PC-9 (cell line): ENCODE results near the gene DYNLRB1. TPM values are rescaled to one million over a fixed set of nuclear protein-coding genes. Genes with fewer than 3 reads are reported as not detected.

Source experiments
- BruUV-seq: library from RNA; stranded (reverse); fragments of 400-500 nt; replicated peaks from 2 replicates; lab custom pipeline; 2021; lab: Mats Ljungman, UMichigan
- CTCF ChIA-PET: fragments of 300-600 bp; sonication (Branson Sonifier 250); formaldehyde crosslinking; loops from one replicate; lab custom pipeline; 2022; ENCODE audit warnings: antibody characterized with exemption; lab: Charles Lee
- POLR2A ChIA-PET: fragments of 300-600 bp; sonication (Branson Sonifier 250); formaldehyde crosslinking; loops from one replicate; lab custom pipeline; 2022; ENCODE audit warnings: antibody characterized with exemption; ENCODE audit not compliant: unreplicated experiment; lab: Charles Lee
- DNase-seq, 2 experiments: peaks; one replicate each; pipeline versions ENCODE4 v3.0.0 to v3.0.0-alpha.2; 2015 to 2022; ENCODE audit warnings: mixed read lengths in 1 of 2
- H2AFZ ChIP-seq: fragments of 200-600 bp; sonication (generic); 2 replicates; pipeline ENCODE4 v1.8.1; 2017; ENCODE audit warnings: antibody characterized with exemption
- H3F3A ChIP-seq: fragments of 200-600 bp; sonication (generic); 2 replicates; pipeline ENCODE4 v1.8.1; 2017; ENCODE audit warnings: antibody characterized with exemption, mild to moderate bottlenecking, low read depth; ENCODE audit not compliant: insufficient read depth
- H3K27ac ChIP-seq: fragments of 200-600 bp; sonication (generic); 2 replicates; pipeline ENCODE4 v1.6.1; 2016; ENCODE audit warnings: mixed run types
- H3K27me3 ChIP-seq: fragments of 200-600 bp; sonication (generic); 2 replicates; pipeline ENCODE4 v1.6.1; 2016; ENCODE audit warnings: low read depth, mixed run types; ENCODE audit not compliant: insufficient read depth
- H3K36me3 ChIP-seq: fragments of 200-600 bp; sonication (generic); 2 replicates; pipeline ENCODE4 v1.6.1; 2016; ENCODE audit warnings: low read depth, mixed run types
- H3K4me1 ChIP-seq: fragments of 200-600 bp; sonication (generic); replicated peaks from 2 replicates; pipeline ENCODE4 v1.6.1; 2016; ENCODE audit warnings: mixed run types; ENCODE audit not compliant: insufficient read depth
- H3K4me2 ChIP-seq: fragments of 200-600 bp; sonication (generic); 2 replicates; pipeline ENCODE4 v1.6.1; 2017; ENCODE audit warnings: mixed run types
- H3K4me3 ChIP-seq: fragments of 200-600 bp; sonication (generic); 2 replicates; pipeline ENCODE4 v1.6.1; 2016; ENCODE audit warnings: mixed run types
- H3K79me2 ChIP-seq: fragments of 200-600 bp; sonication (generic); 2 replicates; pipeline ENCODE4 v1.6.1; 2017; ENCODE audit warnings: low read depth, mixed run types
- H3K9me2 ChIP-seq: fragments of 200-600 bp; sonication (generic); 2 replicates; pipeline ENCODE4 v1.8.1; 2017; ENCODE audit warnings: mild to moderate bottlenecking; ENCODE audit not compliant: insufficient read depth
- H3K9me3 ChIP-seq: fragments of 200-600 bp; sonication (generic); 2 replicates; pipeline ENCODE4 v1.8.1; 2016; ENCODE audit warnings: low read depth; ENCODE audit not compliant: insufficient read depth
- H4K20me1 ChIP-seq: fragments of 200-600 bp; sonication (generic); 2 replicates; pipeline ENCODE4 v1.8.1; 2017; ENCODE audit not compliant: insufficient read depth
- EZH2 ChIP-seq: fragments of 200-600 bp; sonication (generic); IDR thresholded peaks from 2 replicates; pipeline ENCODE4 v1.8.0; 2017; ENCODE audit warnings: antibody characterized with exemption, low read depth
- intact Hi-C: fragments of 100-400 bp; cut with micrococcal nuclease; formaldehyde crosslinking; loops from one replicate; pipeline ENCODE4 v1.10.0; 2022; ENCODE audit not compliant: unreplicated experiment
- total RNA-seq: library from RNA; stranded (reverse); gene quantifications from 2 replicates; pipeline ENCODE4 v1.2.3, GENCODE V29; 2021
- TF ChIP-seq, protein P1 (sequence below): fragments of 200-600 bp; sonication (generic); conservative IDR thresholded peaks from 2 replicates; pipeline ENCODE4 v1.6.1; 2017; ENCODE audit warnings: mixed run types, antibody characterized with exemption, mild to moderate bottlenecking, moderate library complexity

The DYNLRB1 gene
- total RNA-seq, 1 experiment from 2014 or later, result 179 TPM

DNA sequence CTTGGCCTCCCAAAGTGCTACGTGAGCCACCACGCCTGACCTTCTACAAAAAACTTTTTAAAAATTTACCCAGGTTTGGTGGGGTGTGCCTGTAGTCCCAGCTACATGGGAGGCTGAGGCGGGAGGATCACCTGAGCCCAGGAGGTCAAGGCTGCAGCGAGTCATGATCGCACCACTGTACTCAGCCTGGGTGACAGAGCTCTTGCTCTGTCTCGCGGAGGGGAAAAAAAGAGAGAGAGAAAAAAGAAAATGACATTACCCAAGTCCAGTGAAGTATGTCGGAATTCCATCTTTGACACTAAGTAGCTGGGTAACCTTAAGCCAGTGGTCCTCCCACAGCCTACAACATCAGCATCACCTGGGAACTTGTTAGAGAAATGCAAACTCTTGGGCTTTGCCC is 23.5 kb downstream of the DYNLRB1 start:
- TF ChIP-seq, protein P1, sequence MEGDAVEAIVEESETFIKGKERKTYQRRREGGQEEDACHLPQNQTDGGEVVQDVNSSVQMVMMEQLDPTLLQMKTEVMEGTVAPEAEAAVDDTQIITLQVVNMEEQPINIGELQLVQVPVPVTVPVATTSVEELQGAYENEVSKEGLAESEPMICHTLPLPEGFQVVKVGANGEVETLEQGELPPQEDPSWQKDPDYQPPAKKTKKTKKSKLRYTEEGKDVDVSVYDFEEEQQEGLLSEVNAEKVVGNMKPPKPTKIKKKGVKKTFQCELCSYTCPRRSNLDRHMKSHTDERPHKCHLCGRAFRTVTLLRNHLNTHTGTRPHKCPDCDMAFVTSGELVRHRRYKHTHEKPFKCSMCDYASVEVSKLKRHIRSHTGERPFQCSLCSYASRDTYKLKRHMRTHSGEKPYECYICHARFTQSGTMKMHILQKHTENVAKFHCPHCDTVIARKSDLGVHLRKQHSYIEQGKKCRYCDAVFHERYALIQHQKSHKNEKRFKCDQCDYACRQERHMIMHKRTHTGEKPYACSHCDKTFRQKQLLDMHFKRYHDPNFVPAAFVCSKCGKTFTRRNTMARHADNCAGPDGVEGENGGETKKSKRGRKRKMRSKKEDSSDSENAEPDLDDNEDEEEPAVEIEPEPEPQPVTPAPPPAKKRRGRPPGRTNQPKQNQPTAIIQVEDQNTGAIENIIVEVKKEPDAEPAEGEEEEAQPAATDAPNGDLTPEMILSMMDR, result no peak
- no peak for TF ChIP-seq EZH2
- intact Hi-C loops, result no loop called here
- Histone ChIP-seq H3K27me3 (no peaks in the 10 kb centered on the region), H3K9me2 (no peaks in the 10 kb centered on the region), H3K4me1 (no peaks in the 10 kb centered on the region), H3K4me2 (no peak overlapping the region), H3K36me3 (peaks cover 14% of the 10 kb centered on the region; the same call in 1 of the 2 replicates), H3K9me3 (no peaks in the 10 kb centered on the region), H2AFZ (no peak overlapping the region), H3F3A (peaks cover 4% of the 10 kb centered on the region; the same call in 1 of the 2 replicates), H3K27ac (no peak overlapping the region), H4K20me1 (no peaks in the 10 kb centered on the region), H3K79me2 (no peaks in the 10 kb centered on the region), H3K4me3 (no peak overlapping the region)
- no TSS peak for BruUV-seq
- ChIA-PET POLR2A (interaction anchor here (0.6 kb wide), 1 partner anchor 933 kb away, joined by 4 read pairs; no protein-coding TSS in a partner anchor), CTCF (no interaction called here)
- no peak for DNase-seq

DNA sequence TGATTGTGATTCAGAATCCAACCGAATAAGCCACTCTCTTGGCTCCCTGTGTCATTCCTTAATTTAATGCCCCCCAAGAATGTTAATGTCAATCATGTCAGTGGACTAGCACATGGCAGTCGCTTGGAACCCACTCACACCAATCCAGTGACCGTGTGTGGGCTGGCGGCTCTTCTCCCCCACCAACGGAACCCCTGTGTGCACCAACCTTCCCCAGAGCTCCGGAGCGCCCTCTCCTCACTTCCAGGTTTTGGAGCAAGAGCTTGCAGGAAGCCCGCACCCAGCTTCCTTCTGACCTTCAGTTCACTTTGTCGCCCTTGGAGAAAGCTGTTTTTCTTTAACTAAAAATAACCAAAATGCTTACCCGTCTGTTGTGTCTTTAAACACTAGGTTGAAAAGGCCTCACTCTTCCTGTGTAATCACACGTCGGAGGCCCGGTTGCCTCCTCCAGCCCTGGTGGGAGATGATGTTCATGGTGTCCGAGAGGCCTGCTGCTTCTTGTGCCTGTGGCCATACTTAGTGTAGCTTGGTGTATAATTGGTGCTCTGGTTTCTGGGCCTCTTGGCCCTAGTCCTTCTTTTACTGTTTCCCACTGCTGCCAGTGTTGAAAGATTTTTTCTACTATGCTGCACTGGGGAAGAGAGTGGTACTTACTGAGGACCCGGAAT is 24.5 kb downstream of the DYNLRB1 start:
- no peak overlapping the region for H3K4me3 ChIP-seq
- intact Hi-C loops, result no loop called here
- CTCF ChIA-PET, result no interaction called here
- no TSS peak for BruUV-seq
- H3K4me2 ChIP-seq, result no peak overlapping the region
- peaks cover 4% of the 10 kb centered on the region; the same call in 1 of the 2 replicates for H3F3A ChIP-seq
- no peaks in the 10 kb centered on the region for H3K4me1 ChIP-seq
- no peaks in the 10 kb centered on the region for H3K9me3 ChIP-seq
- POLR2A ChIA-PET, result no interaction called here
- DNase-seq, result no peak
- H4K20me1 ChIP-seq, result no peaks in the 10 kb centered on the region
- H3K36me3 ChIP-seq, result peaks cover 9% of the 10 kb centered on the region; the same call in 1 of the 2 replicates
- no peak overlapping the region for H3K27ac ChIP-seq
- TF ChIP-seq EZH2, result no peak
- TF ChIP-seq, protein P1, result no peak
- no peak overlapping the region for H2AFZ ChIP-seq
- no peaks in the 10 kb centered on the region for H3K27me3 ChIP-seq
- no peaks in the 10 kb centered on the region for H3K9me2 ChIP-seq
- no peaks in the 10 kb centered on the region for H3K79me2 ChIP-seq

DNA sequence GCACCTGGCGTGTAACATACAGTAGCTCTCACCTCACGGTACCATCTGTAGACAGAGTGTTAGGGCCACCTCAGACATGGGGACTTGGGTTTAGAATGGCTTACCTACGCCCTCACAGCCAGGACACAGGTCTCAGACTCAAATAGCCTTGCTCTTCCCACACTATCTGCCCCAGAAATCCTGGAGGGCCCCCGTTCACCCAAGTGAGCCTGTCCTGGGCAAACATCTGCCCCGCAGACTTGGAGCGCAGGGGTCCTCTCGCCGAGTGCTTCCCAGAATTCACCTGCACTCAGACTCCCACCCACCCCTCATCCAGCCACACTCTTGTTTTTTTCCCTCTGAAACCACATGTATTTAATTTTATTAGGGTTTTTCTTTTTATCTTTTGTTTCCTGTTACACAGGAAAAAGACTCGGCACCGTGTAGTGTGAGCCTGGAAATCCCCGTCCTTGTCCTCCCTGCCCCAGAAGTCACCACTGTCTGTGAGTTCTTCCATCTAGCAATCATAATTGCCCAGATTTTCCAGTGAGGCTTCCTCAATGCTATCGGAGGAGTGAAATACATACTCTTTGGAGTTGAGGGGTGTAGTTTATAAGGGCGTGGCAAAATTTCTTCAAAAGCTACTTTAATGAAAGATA is 25.2 kb downstream of the DYNLRB1 start:
- H3K4me1 ChIP-seq, result no peaks in the 10 kb centered on the region
- no peak for DNase-seq
- H3F3A ChIP-seq, result peaks cover 4% of the 10 kb centered on the region; the same call in 1 of the 2 replicates
- no peak overlapping the region for H3K27ac ChIP-seq
- H4K20me1 ChIP-seq, result no peaks in the 10 kb centered on the region
- H3K4me3 ChIP-seq, result no peak overlapping the region
- no peaks in the 10 kb centered on the region for H3K79me2 ChIP-seq
- no peak overlapping the region for H3K4me2 ChIP-seq
- no peak for TF ChIP-seq EZH2
- TF ChIP-seq, protein P1, result no peak
- H3K9me2 ChIP-seq, result no peaks in the 10 kb centered on the region
- no peak overlapping the region for H2AFZ ChIP-seq
- no TSS peak for BruUV-seq
- intact Hi-C loops, result no loop called here
- peaks cover 4% of the 10 kb centered on the region; the same call in 1 of the 2 replicates for H3K36me3 ChIP-seq
- no peaks in the 10 kb centered on the region for H3K27me3 ChIP-seq
- CTCF ChIA-PET, result no interaction called here
- H3K9me3 ChIP-seq, result no peaks in the 10 kb centered on the region
- POLR2A ChIA-PET, result no interaction called here
